ENCODE measurements around the gene FILIP1. TPM values are rescaled to one million over a fixed set of nuclear protein-coding genes. Genes with fewer than 3 reads are reported as not detected.

FILIP1 gene
- total and polyA plus RNA-seq, 10 of the 15 experiments (the other 5 are each of a cell fraction or from before 2014, with no cell fraction given), result 0.23 to 2.0 (median 0.44) TPM

- ChIA-PET RAD21 (ENCODE audit: unreplicated experiment) (interaction anchor here (0.7 to 9.2 kb wide), 8 partner anchors 9 to 262 kb away, joined by 3 to 142 read pairs (median 4); partner anchors contain the start of genes COX7A2 and FILIP1), POLR2A (interaction anchor here (1.0 to 3.3 kb wide), 11 partner anchors 9 to 454 kb away, joined by 3 to 23 read pairs (median 5); partner anchors contain the start of genes COX7A2, FILIP1 and SENP6), CTCF (interaction anchor here (0.5 to 9.1 kb wide), 4 partner anchors 13 to 439 kb away, joined by 4 to 163 read pairs (median 6); no protein-coding TSS in a partner anchor), SMC1A (ENCODE audit: uncharacterized antibody, unreplicated experiment) (interaction anchor here (0.9 to 12.7 kb wide), 5 partner anchors 9 to 239 kb away, joined by 3 to 196 read pairs (median 4); partner anchors contain the start of gene COX7A2)
- H3K9me3 ChIP-seq (replicated peaks; ENCODE audit: control insufficient read depth, insufficient read depth, low read length), result no peaks in the 10 kb centered on the region
- H3K27ac ChIP-seq (ENCODE audit: control insufficient read depth, insufficient read depth), result peak within 1 kb of the TSS; percentile 80
- H3K9ac ChIP-seq (ENCODE audit: control insufficient read depth, insufficient read depth, low read length), result peak within 1 kb of the TSS; percentile 91
- H4K20me1 ChIP-seq (ENCODE audit: control insufficient read depth, insufficient read depth), result no peaks in the 10 kb centered on the region
- ATAC-seq (peak; percentile 80), DNase-seq (ENCODE audit: low read depth, low spot score) (peak; percentile 100), FAIRE-seq (peak; percentile 98)
- H3K4me1 ChIP-seq (ENCODE audit: control insufficient read depth, insufficient read depth, low read length), result no peaks in the 10 kb centered on the region
- H3K36me3 ChIP-seq (ENCODE audit: control insufficient read depth in 2 of 2, insufficient read depth in 2 of 2, low read length in 1 of 2), result no peaks in the 10 kb centered on the region
- intact Hi-C loops (cut with micrococcal nuclease; ENCODE audit: unreplicated experiment) (loop anchor here (1.0 to 5.0 kb wide), 6 partner anchors 18 to 1762 kb away; partner anchors contain the start of genes COX7A2, EEF1A1, FILIP1 and MYO6), in situ Hi-C loops (cut with MboI) (loop anchor here (10.0 kb wide), 1 partner anchor 470 kb away; no protein-coding TSS in a partner anchor)
- H3K27me3 ChIP-seq (replicated peaks in 1 of 2; ENCODE audit: control insufficient read depth in 2 of 2, insufficient read depth in 2 of 2, low read length in 1 of 2), result no peaks in the 10 kb centered on the region
- peaks cover 84% of the 10 kb centered on the region for H3K79me2 ChIP-seq (ENCODE audit: control insufficient read depth, insufficient read depth, low read length)
- peak within 1 kb of the TSS; percentile 94 for H3K4me3 ChIP-seq
- peak within 1 kb of the TSS; percentile 89 for H3K4me2 ChIP-seq (ENCODE audit: control insufficient read depth, insufficient read depth)
- H2AFZ ChIP-seq (ENCODE audit: control insufficient read depth, low read depth, low read length), result peak within 1 kb of the TSS; percentile 70
- no TSS peak for BruUV-seq (replicated peaks)
- 1% methylated on average over 51 of the region's 55 CpGs for WGBS (ENCODE audit: insufficient coverage, insufficient replicate concordance, low lambda C conversion rate, missing lambda C conversion rate)
- TF ChIP-seq NR2C1 (IDR thresholded peaks at IDR 0.05), result no peak
- TF ChIP-seq NFYA (IDR thresholded peaks at IDR 0.05; ENCODE audit: borderline replicate concordance, low read depth, low read length), result no peak
- peak; percentile 76 for TF ChIP-seq USF1 (IDR thresholded peaks at IDR 0.05; ENCODE audit: borderline replicate concordance, extremely low read length, insufficient read depth, low read depth, low read length)
- peak; percentile 95 for TF ChIP-seq TAF1 (IDR thresholded peaks at IDR 0.05; ENCODE audit: borderline replicate concordance, low read depth, low read length)
- no peak for TF ChIP-seq SKIL (IDR thresholded peaks at IDR 0.05; ENCODE audit: low read depth, poor library complexity, severe bottlenecking)
- 0 out of 2 replicates have a peak, but pooled peaks have one; percentile 52 for TF ChIP-seq NR2F1 (conservative IDR thresholded peaks at IDR 0.05)
- TF ChIP-seq LARP7 (IDR thresholded peaks at IDR 0.05), result peak; percentile 98
- TF ChIP-seq MYC (IDR thresholded peaks at IDR 0.05; ENCODE audit: insufficient read depth, insufficient read length, insufficient replicate concordance, low read length, severe bottlenecking), result peak; percentile 69
- TF ChIP-seq MEF2B (IDR thresholded peaks at IDR 0.05; ENCODE audit: partially characterized antibody, poor library complexity, severe bottlenecking), result no peak
- peak; percentile 56; the same call in 1 of the 2 replicates for TF ChIP-seq ZNF687 (IDR thresholded peaks at IDR 0.05)
- TF ChIP-seq IRF4 (IDR thresholded peaks at IDR 0.05; ENCODE audit: low read depth, low read length), result peak; percentile 83
- TF ChIP-seq FOXM1 (IDR thresholded peaks at IDR 0.05; ENCODE audit: low read depth, low read length), result peak; percentile 28; the same call in 1 of the 2 replicates
Observed at GRCh38 chr6:75284632-75285282, 208.8 kb downstream of the FILIP1 start, which contains the start of gene TMEM30A. Gene TMEM30A (minus strand): TSS chr6:75284792. CDS start chr6:75284638, 154 bp downstream.

All from GM12878 (cell line).